Left forelimb (tissue), 1 donor: ENCODE data around the gene SCG2.
A peak's percentile ranks its signal among the peaks of the same experiment; 100 is the strongest.

Experiments used
- DNase-seq: peaks from one replicate; pipeline ENCODE4 v3.0.0-alpha.2; 2018; ENCODE audit warnings: low spot score

SCG2 gene, protein sequence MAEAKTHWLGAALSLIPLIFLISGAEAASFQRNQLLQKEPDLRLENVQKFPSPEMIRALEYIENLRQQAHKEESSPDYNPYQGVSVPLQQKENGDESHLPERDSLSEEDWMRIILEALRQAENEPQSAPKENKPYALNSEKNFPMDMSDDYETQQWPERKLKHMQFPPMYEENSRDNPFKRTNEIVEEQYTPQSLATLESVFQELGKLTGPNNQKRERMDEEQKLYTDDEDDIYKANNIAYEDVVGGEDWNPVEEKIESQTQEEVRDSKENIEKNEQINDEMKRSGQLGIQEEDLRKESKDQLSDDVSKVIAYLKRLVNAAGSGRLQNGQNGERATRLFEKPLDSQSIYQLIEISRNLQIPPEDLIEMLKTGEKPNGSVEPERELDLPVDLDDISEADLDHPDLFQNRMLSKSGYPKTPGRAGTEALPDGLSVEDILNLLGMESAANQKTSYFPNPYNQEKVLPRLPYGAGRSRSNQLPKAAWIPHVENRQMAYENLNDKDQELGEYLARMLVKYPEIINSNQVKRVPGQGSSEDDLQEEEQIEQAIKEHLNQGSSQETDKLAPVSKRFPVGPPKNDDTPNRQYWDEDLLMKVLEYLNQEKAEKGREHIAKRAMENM

DNA sequence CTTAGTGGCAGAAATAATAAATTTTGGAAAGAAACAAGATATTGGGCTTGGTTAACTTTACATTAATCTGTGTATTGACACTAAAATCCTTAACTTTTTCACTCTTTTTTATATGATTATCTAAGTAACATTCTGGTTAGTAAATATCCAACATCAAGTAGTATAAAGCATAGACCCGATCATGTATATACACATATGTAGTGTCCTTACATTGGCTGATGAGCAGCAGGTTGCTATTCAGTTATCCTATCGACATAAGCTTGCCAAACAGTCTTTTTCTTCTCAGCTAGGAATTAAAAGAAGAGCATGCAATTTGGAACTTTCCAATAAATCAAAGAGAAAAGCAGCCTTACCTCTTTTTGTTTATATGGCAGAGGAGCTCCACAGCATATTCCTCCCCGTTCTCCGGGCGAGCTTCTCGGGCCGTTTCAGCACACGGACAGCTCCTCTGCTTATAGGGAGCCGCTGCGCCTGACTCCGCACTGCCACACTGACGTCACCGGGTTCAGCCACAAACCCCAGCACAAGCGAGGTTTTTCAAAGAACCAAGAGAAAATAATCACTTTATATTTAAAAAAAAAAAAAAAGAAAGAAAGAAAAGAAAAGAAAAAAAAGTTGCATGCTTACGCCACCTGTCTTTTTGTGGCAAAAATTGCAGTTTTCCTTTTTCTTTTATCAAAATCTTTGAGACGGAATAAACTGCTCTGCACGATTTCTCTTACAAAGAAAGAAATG is at the start of gene SCG2:
TSS of gene SCG2 (minus strand) at position 430 of the 735 bp plus-strand sequence. CDS start 3,079 bp downstream, outside the sequence.
- DNase-seq: peak; percentile 74

GRCh38 chr2:223649554-223650533 is 47.7 kb upstream of the SCG2 start:
- DNase-seq: no peak

- no peak for DNase-seq
These were observed 46.6 kb upstream of the SCG2 start for GRCh38 chr2:223648755-223649154.

DNA sequence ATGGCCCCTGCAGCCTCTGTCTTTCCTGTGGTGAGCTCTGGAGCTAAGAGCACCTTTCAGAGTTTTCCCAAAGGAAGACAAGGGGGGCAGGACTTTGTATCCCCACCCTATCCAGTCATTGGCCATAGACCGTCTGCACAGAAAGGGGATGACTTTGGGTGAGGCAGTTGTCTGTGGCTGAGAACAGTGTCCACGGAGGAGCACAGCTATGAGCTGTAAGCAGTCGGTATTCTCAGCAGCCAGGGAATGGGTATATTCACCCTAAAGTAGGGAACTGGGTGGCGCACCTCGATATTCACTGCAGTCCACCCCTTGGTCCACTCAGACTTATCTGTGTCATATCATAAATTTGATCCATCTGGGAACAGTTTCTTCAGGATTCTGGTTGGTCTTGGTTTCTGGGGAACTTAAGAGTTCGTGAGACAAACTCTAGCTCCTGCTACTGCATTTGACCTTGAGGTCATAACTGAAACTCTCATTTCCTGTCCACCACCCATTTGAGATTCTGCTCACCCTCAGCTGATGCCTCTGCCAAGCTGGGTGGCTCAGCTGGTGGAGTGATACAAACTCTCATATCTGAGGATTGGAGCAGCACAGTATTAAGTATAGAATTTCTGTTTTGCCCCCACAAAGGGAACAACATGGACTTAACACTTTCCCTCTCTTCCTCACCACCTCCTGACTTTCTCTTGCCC is 45.2 kb upstream of the SCG2 start:
- DNase-seq: no peak

- DNase-seq: no peak
These were observed 42.0 kb upstream of the SCG2 start for GRCh38 chr2:223644136-223644535.

DNA sequence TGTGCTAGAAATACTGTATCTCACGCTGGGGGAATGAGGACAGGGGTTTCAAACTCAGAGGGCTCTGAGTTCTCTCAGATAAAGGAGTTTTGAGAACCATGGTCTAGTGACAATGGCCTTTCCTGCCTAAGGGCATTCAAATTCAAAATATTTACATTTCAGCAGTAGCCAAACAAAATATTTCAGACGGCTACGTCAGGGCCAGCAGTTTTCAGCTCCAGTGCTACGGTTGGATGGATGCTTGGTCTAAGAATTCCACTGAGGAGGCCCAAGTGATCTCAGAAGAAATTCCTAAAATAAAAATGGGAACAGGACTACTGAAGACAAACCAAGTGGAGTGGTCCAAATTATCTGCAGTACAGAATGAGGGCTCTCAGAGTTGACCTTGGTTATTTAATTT is 41.1 kb upstream of the SCG2 start:
- no peak for DNase-seq

GRCh38 chr2:223642506-223642905 is 40.3 kb upstream of the SCG2 start:
- no peak for DNase-seq

DNA sequence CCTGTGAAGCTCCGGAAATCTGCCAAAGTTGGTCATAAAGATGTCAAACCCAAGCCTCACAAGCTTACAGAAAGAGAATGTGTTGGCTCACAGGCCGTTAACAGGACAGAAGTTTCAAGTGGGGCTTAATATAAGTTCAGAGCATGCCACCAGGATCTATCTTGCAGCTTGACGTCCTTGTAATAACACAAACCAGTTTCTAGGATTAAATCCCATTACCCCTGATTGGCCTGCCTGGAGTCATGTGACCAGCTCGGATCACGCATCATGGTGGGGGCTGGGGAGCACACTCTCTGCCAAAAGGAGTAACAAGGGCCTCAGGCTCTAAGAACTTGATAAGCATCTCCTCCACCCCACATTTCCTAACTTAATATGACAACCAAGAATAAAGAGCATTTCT is 38.9 kb upstream of the SCG2 start:
- DNase-seq: no peak

DNA sequence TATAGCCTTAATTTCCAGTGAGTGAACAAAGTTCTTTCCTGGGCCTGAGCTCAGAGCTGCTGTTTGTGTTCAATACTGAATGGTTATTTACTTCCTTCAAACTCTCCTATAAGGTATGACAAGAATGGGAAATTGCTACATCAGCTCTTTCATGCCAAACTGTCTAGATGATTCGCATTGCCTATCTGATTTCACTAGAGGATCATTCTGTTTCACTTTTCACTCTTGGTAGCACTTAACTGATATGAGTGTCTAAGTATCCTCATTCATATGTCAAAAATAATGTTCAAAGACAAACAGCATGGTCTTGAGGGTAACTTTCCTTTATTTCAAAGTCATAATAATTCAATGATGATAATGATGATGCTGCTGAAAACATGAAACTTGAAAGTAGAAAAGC is 32.9 kb upstream of the SCG2 start:
- no peak for DNase-seq

DNA sequence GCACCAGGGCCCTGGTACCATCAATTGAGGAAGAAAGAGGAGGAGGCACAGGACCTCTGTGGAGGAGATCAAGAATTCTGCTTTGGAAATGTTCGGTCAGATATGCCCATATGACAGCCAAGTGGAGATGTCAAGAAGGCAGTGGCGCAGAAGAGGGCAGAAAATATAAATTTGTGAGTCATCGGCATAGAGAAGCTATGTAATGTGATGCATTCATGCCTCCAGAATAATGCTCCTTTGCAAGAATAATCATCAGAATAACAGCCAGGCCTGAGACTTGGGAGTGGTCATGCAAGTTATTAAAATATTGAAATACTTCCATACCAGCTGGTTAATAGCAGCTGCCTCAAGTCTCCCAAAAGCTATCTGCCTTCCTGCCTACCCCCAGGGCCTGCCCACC is 32.1 kb upstream of the SCG2 start:
- no peak for DNase-seq

DNA sequence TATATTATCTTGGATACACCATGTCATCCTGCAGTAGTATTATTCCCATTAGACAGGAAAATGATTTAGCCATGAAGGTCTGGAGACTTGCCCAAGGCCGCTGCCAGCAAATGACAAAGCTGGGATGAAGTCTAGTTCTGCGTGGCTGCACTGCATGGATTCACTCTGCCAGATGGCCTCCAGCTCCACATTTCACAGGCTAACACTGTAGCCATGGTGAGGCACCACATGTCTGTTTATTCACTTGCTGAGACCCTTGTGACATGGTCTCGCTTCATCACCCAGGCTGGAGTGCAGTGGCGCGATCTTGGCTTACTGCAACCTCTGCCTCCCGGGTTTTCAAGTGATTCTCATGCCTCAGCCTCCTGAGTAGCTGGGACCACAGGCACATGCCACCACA is 31.5 kb upstream of the SCG2 start:
- no peak for DNase-seq

GRCh38 chr2:223632826-223633225 is 30.7 kb upstream of the SCG2 start:
- DNase-seq: no peak

GRCh38 chr2:223626716-223627115 is 24.6 kb upstream of the SCG2 start:
- no peak for DNase-seq

DNA sequence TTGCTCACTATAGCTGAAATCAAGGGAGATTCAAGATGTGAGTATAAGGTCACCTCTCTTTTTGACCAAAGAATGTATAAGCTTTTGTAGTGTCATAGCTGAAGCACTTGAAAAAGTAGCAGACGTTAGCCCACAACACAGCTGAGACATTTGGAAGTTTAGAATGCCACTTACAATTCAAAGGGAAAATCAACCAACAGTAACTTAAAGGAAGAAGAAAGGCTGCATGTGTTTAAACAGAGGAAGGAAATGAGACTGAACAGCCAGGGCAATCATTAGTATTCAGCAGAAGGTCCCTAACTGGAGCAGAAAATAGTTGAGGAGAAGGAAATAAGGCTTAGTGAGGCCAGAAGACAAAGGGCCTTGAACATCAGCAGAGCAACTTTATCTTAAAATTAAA is 23.5 kb upstream of the SCG2 start:
- no peak for DNase-seq

GRCh38 chr2:223621901-223622300 is 19.7 kb upstream of the SCG2 start:
- DNase-seq: no peak

DNA sequence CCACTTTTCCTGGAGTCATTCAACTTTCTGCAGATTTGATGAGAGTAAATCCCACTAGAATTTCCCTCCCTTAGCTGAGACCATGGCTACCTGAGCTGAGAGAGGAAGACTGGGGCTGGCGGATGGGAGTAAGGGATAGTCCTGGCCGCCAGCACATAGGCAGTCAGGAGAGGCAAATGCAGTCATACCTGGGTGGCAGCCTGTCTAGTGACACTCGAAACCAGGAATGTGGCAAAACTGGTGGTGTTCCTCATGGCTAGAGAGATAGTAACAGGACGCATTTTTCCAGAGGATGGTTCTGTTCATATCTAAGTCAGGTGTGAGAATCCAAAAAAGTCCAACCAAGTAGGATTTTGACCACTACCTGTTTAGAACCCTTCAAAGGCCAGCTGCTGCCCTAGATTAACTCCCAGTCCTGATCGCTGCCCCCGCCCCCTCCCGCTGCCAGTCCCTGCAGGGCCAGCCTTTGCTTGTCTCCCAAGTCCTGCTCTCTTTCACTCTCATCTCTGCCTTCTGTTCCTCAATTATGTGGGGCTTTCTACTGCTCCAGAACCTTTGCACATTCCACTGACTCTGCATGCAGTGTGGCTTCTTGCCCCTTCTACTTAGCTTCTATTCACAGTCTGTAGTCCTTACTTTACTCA is 17.4 kb upstream of the SCG2 start:
- DNase-seq: no peak

DNA sequence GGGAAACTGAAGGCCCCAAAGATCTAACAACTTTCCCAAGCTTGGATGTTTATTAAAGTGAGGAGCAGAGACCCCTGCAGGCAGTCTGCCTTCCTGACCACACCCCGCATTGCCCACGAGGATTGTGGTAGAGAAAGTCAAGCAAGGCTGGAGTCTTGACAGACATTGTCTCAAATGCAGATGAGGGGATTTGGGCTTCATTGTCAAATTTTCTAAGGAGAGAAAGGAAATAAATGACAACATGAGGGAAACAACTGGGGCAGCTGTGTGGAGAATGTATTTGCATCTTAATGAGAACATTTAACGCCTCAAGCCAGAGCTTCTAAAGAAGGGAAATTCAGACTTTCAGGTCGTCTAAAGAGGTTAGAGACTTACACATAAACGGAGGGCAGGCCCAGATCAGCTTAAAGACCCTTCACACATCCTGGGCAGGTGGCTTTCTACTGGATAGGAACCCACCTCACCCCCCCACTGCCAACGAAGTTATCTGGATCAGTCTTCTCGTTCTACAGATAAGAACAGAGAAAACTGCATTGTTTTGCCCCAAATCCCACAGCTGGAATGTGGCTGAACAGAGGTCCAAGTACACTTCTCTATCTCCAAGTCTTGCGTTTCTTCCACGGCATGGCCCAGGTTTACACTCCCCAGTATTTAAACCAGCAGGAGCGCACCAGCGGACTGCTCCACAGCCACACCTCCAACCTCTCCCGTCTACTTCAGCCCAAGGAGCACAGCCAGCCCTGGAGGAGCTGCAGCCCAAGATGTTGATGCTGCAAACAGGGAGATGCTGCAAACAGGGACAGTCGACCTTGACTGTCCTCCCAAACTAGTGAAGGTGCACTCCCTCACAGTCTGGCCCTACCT is 16.2 kb upstream of the SCG2 start:
- no peak for DNase-seq

DNA sequence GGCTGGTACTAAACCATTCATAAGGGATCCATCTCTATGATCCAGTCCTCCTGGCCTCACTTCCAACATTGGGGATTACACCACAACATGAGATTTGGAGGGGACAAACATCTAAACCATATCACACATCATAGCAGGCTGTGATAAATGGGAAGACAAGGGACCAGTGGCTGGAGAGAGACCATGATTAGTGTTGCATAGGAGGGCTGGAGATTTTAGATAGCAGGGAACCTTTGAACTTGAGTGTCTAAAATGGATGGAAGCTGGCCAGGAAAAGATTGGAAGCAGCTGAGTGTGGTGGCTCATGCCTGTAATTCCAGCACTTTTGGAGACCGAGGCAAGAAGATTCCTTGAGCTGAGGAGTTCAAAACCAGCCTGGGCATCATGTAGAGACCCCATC is 12.4 kb upstream of the SCG2 start:
- DNase-seq: no peak
